HepG2 (cell line): ENCODE measurements around the gene RGS7. TPM values are rescaled to one million over a fixed set of nuclear protein-coding genes. Genes with fewer than 3 reads are reported as not detected.

Experiments
- ATAC-seq: fragments of 200-7000 bp; cut with Tn5 transposase; 3 replicates; pipeline ENCODE4 v1.9.1; 2020; ENCODE audit warnings: mild to moderate bottlenecking, moderate library complexity
- BruUV-seq: library from RNA; stranded (reverse); fragments of 400-500 nt; replicated peaks from 2 replicates; lab custom pipeline; 2021; lab: Mats Ljungman, UMichigan
- CTCF ChIA-PET: fragments of 300-600 bp; formaldehyde crosslinking; extraction: SDS; loops from one replicate; lab custom pipeline; 2021; ENCODE audit warnings: low total read pairs, inconsistent platforms, low intra/inter-chr PET ratio; lab: Yijun Ruan, JAX
- POLR2A ChIA-PET: fragments of 350-600 bp; sonication (Branson Sonifier 250); formaldehyde crosslinking; loops from one replicate; lab custom pipeline; 2020; ENCODE audit warnings: antibody characterized with exemption, inconsistent platforms; lab: Yijun Ruan, JAX
- DNase-seq: peaks from one replicate; pipeline ENCODE4 v3.0.0-alpha.2; 2015; ENCODE audit warnings: low spot score
- FAIRE-seq: peaks from 3 replicates; lab custom pipeline; 2011; peaks lifted over from hg19 to GRCh38; lab: Jason Lieb, UNC
- H2AFZ ChIP-seq: one replicate; pipeline ENCODE4 v1.6.1; 2011; ENCODE audit warnings: low read length, inconsistent platforms
- H3K27ac ChIP-seq: fragments of 300-600 bp; 3 replicates; pipeline ENCODE4 v1.8.0; 2011; ENCODE audit warnings: mixed run types, mild to moderate bottlenecking, mixed read lengths, low read length, inconsistent platforms; ENCODE audit not compliant: insufficient read depth; ENCODE audit errors: extremely low read length
- H3K27me3 ChIP-seq, 2 experiments: fragments of 200-600 bp in 1 of 2; 2 replicates in 1 of 2; 3 replicates in 1 of 2; pipeline versions ENCODE4 v1.6.0 to v1.8.0; 2011; ENCODE audit warnings: low read length in 2 of 2, mild to moderate bottlenecking in 2 of 2, moderate library complexity in 2 of 2, inconsistent platforms in 1 of 2; ENCODE audit not compliant: insufficient read depth in 2 of 2, control insufficient read depth in 1 of 2
- H3K36me3 ChIP-seq, 2 experiments: fragments of 200-600 bp in 1 of 2; replicated peaks in 1 of 2; 2 replicates in 1 of 2; 3 replicates in 1 of 2; pipeline versions ENCODE4 v1.5.1 to v1.8.0; 2011; ENCODE audit warnings: low read length in 2 of 2, inconsistent platforms in 1 of 2; ENCODE audit not compliant: insufficient read depth in 2 of 2, control insufficient read depth in 1 of 2
- H3K4me1 ChIP-seq: 2 replicates; pipeline ENCODE4 v1.5.1; 2012; ENCODE audit warnings: low read length, inconsistent platforms; ENCODE audit not compliant: insufficient read depth
- H3K4me2 ChIP-seq: 2 replicates; pipeline ENCODE4 v1.6.0; 2011; ENCODE audit warnings: low read depth, low read length, inconsistent platforms
- H3K4me3 ChIP-seq, 3 experiments: fragments of 200-600 bp in 1 of 3; sonication (generic), shearing (Covaris generic) in 1 of 3; replicated peaks in 1 of 3; 2 replicates each; pipeline ENCODE4 v1.5.1; 2011 to 2016; ENCODE audit warnings: low read length in 3 of 3, inconsistent platforms in 2 of 3, low read depth in 2 of 3, mild to moderate bottlenecking in 2 of 3, control low read depth in 1 of 3, mixed read lengths in 1 of 3; ENCODE audit not compliant: insufficient read depth in 1 of 3
- H3K79me2 ChIP-seq: one replicate; pipeline ENCODE4 v1.6.1; 2011; ENCODE audit warnings: low read length, inconsistent platforms; ENCODE audit not compliant: insufficient read depth
- H3K9ac ChIP-seq: 2 replicates; pipeline ENCODE4 v1.6.0; 2011; ENCODE audit warnings: mild to moderate bottlenecking, low read depth, low read length, inconsistent platforms; ENCODE audit not compliant: insufficient read depth
- H3K9me3 ChIP-seq: 2 replicates; pipeline ENCODE4 v1.5.1; 2012; ENCODE audit warnings: mild to moderate bottlenecking, low read length
- H4K20me1 ChIP-seq: 2 replicates; pipeline ENCODE4 v1.6.0; 2011; ENCODE audit warnings: inconsistent platforms, mild to moderate bottlenecking, low read length, moderate library complexity; ENCODE audit not compliant: insufficient read depth
- E2F5 ChIP-seq: sonication (generic); formaldehyde crosslinking; conservative IDR thresholded peaks from 2 replicates; pipeline ENCODE4 v1.4.0; 2020; ENCODE audit warnings: missing genetic modification reagents
- EP300 ChIP-seq, 3 experiments: sonication (generic) in 1 of 3; formaldehyde crosslinking in 1 of 3; IDR thresholded peaks; 2 replicates each; pipeline versions ENCODE4 v1.5.1 to v1.6.1; 2011 to 2020; ENCODE audit warnings: low read depth in 2 of 3, low read length in 2 of 3, borderline replicate concordance in 1 of 3, improper control_type of control experiment in 1 of 3, mild to moderate bottlenecking in 1 of 3, missing genetic modification reagents in 1 of 3, moderate library complexity in 1 of 3
- FOXA3 ChIP-seq: IDR thresholded peaks from 2 replicates; pipeline ENCODE4 v1.6.1; 2016; ENCODE audit warnings: missing genetic modification reagents, missing compliant biosample characterization
- GPN1 ChIP-seq: sonication (generic); formaldehyde crosslinking; IDR thresholded peaks from 2 replicates; pipeline ENCODE4 v1.5.1; 2020; ENCODE audit warnings: missing genetic modification reagents, borderline replicate concordance
- IRF9 ChIP-seq: sonication (generic); formaldehyde crosslinking; IDR thresholded peaks from 2 replicates; pipeline ENCODE4 v1.8.0; 2022; ENCODE audit warnings: missing genetic modification reagents, mild to moderate bottlenecking, borderline replicate concordance
- KDM5A ChIP-seq: fragments of 200-600 bp; sonication (generic); IDR thresholded peaks from 2 replicates; pipeline ENCODE4 v1.7.0; 2018; ENCODE audit warnings: antibody characterized with exemption, mild to moderate bottlenecking, low read length, borderline replicate concordance
- NCOA2 ChIP-seq: sonication (generic); formaldehyde crosslinking; IDR thresholded peaks from 2 replicates; pipeline ENCODE4 v1.8.0; 2022; ENCODE audit warnings: inconsistent platforms
- NFKBIZ ChIP-seq: IDR thresholded peaks from 2 replicates; pipeline ENCODE4 v1.6.1; 2018; ENCODE audit warnings: missing genetic modification reagents, missing compliant biosample characterization
- PAX8 ChIP-seq: sonication (generic); formaldehyde crosslinking; IDR thresholded peaks from 2 replicates; pipeline ENCODE4 v1.8.0; 2022; ENCODE audit warnings: mild to moderate bottlenecking, missing genetic modification reagents, borderline replicate concordance
- TAF15 ChIP-seq: fragments of 200-400 bp; formaldehyde crosslinking; IDR thresholded peaks from one replicate; pipeline ENCODE4 v1.6.1; 2018; ENCODE audit warnings: mild to moderate bottlenecking, low read depth, low read length; ENCODE audit not compliant: poor library complexity, severe bottlenecking
- XRCC5 ChIP-seq: fragments of 200-400 bp; formaldehyde crosslinking; optimal IDR thresholded peaks from 2 replicates; pipeline ENCODE3; 2017; ENCODE audit warnings: mild to moderate bottlenecking, low read length
- ZFX ChIP-seq: sonication (generic); formaldehyde crosslinking; IDR thresholded peaks from 2 replicates; pipeline ENCODE4 v1.4.0; 2020; ENCODE audit warnings: mild to moderate bottlenecking, low read depth, missing genetic modification reagents, moderate library complexity
- ZNF691 ChIP-seq: sonication (generic); formaldehyde crosslinking; IDR thresholded peaks from 2 replicates; pipeline ENCODE4 v1.4.0; 2020; ENCODE audit warnings: missing genetic modification reagents, low read depth, mild to moderate bottlenecking, borderline replicate concordance
- ZNF766 ChIP-seq: sonication (generic); formaldehyde crosslinking; IDR thresholded peaks from 2 replicates; pipeline ENCODE4 v1.5.0; 2020; ENCODE audit warnings: missing genetic modification reagents, borderline replicate concordance
- ZSCAN31 ChIP-seq: sonication (generic); formaldehyde crosslinking; IDR thresholded peaks from 2 replicates; pipeline ENCODE4 v1.5.0; 2020; ENCODE audit warnings: low read depth, mild to moderate bottlenecking, missing genetic modification reagents
- whole genome bisulfite sequencing: methylation state at CpG from one replicate; pipeline ENCODE4 v1.1.6; 2017; ENCODE audit warnings: low lambda C conversion rate; 5-methylcytosine and 5-hydroxymethylcytosine counted together
- in situ Hi-C: cut with HindIII; loops from 2 replicates; pipeline ENCODE4 v1.10.0; 2017; ENCODE audit warnings: low pct_unique_long_range_greater_than_20kb; ENCODE audit not compliant: extremely low pct_ligation_motif_present
- intact Hi-C: fragments of 100-400 bp; cut with micrococcal nuclease; formaldehyde crosslinking; loops from one replicate; pipeline ENCODE4 v1.10.0; 2022; ENCODE audit not compliant: unreplicated experiment
- polyA plus RNA-seq, 8 experiments: library from polyadenylated mRNA; depleted of rRNA in 3 of 8; stranded (reverse) in 7 of 8; unstranded in 1 of 8; fragments of >200 nt; fragmentation: Illumina TruSeq in 4 of 8; extraction: Trizol in 4 of 8; gene quantifications; 2 replicates each; pipeline versions ENCODE4 v1.2.1 to v1.2.3, GENCODE V29; 2011 to 2016; ENCODE audit warnings: low read depth in 4 of 8, missing spikeins in 1 of 8, mixed read lengths in 1 of 8; ENCODE audit not compliant: insufficient read depth in 1 of 8
- total RNA-seq, 5 experiments: library from RNA; depleted of rRNA; stranded (reverse); fragments of >200 nt; fragmentation: Illumina TruSeq; extraction: Trizol; gene quantifications; 2 replicates each; pipeline ENCODE4 v1.2.3, GENCODE V29; 2016; ENCODE audit warnings: low read depth in 1 of 5

Gene RGS7
- total and polyA plus RNA-seq, 2 of the 13 experiments (the other 11 are each of a cell fraction or from before 2014, with no cell fraction given): not detected

- POLR2A ChIA-PET: no interaction called here
Observed at GRCh38 chr1:240854367-240854766, 502.6 kb downstream of the RGS7 start.

GRCh38 chr1:240847325-240847724, 509.7 kb downstream of the RGS7 start:
- no peaks in the 10 kb centered on the region for H4K20me1 ChIP-seq
- DNase-seq (no peak), ATAC-seq (no peak), FAIRE-seq (no peak)
- H3K27ac ChIP-seq: no peak overlapping the region
- ChIA-PET CTCF (no interaction called here), POLR2A (no interaction called here)
- no peak overlapping the region for H3K4me2 ChIP-seq
- BruUV-seq: no TSS peak
- 0 out of 2 replicates have a peak, but pooled peaks cover 2% of the 10 kb centered on the region for H3K9me3 ChIP-seq
- H3K79me2 ChIP-seq: no peaks in the 10 kb centered on the region
- H3K27me3 ChIP-seq: no peaks in the 10 kb centered on the region
- H3K4me1 ChIP-seq: no peaks in the 10 kb centered on the region
- WGBS: 0% methylated on average over 2 of the region's 2 CpGs
- H3K9ac ChIP-seq: no peak overlapping the region
- no peak overlapping the region for H3K4me3 ChIP-seq
- no peaks in the 10 kb centered on the region for H3K36me3 ChIP-seq
- intact Hi-C loops (no loop called here), in situ Hi-C loops (no loop called here)
- H2AFZ ChIP-seq: no peak overlapping the region
- TF ChIP-seq ZNF766 (CRISPR knock-in tag) (no peak), E2F5 (CRISPR knock-in tag) (no peak), ZSCAN31 (CRISPR knock-in tag) (no peak), IRF9 (CRISPR knock-in tag) (no peak), TAF15 (no peak), GPN1 (no peak), EP300 (IDR thresholded peaks at IDR 0.05; ENCODE audit: low read depth in 2 of 2, low read length in 2 of 2) (no peak), EP300 (CRISPR knock-in tag; IDR thresholded peaks at IDR 0.05; ENCODE audit: borderline replicate concordance) (no peak), XRCC5 (no peak), FOXA3 (CRISPR knock-in tag) (no peak), KDM5A (no peak), ZNF691 (CRISPR knock-in tag) (no peak), PAX8 (CRISPR knock-in tag) (no peak), NCOA2 (CRISPR knock-in tag) (no peak), ZFX (no peak)

More at GRCh38 chr1:240854367-240854766, 502.6 kb downstream of the RGS7 start:
- no peaks in the 10 kb centered on the region for H3K79me2 ChIP-seq
- H3K36me3 ChIP-seq: no peaks in the 10 kb centered on the region
- no peak for TF ChIP-seq NFKBIZ (CRISPR knock-in tag)
- no peak for FAIRE-seq
- no peaks in the 10 kb centered on the region for H4K20me1 ChIP-seq
- intact Hi-C loops (no loop called here), in situ Hi-C loops (no loop called here)
- no peak overlapping the region for H3K4me3 ChIP-seq
- no peaks in the 10 kb centered on the region for H3K4me1 ChIP-seq
- DNase-seq: no peak
- 35% methylated on average over 6 of the region's 6 CpGs for WGBS
- CTCF ChIA-PET: no interaction called here
- no peak overlapping the region for H3K27ac ChIP-seq
- no peak overlapping the region for H3K9ac ChIP-seq
- H3K9me3 ChIP-seq: 0 out of 2 replicates have a peak, but pooled peaks cover 7% of the 10 kb centered on the region
- no peak overlapping the region for H2AFZ ChIP-seq
- BruUV-seq: no TSS peak
- H3K27me3 ChIP-seq: no peaks in the 10 kb centered on the region
- no peak overlapping the region for H3K4me2 ChIP-seq
- no peak for ATAC-seq
